ENCODE data around the gene ZHX3.

DNA sequence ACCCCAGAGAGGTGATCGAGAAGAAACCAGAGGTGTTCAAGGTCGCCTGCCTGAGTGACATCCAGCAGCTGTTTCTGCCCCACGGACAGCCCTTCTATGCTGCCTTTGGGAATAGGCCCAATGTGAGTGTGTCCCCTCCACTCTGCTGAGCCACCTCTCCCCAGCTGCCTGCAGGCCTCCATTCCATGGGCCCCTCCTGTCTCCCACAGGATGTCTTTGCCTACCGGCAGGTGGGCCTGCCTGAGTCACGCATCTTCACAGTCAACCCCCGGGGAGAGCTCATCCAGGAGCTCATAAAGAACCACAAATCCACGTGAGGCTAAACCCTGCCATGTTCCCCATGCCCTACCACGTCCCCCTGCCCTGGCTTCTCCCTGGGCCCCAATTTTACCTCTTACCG lies 40.7 kb upstream of the ZHX3 start:
- TF ChIP-seq IRF1 (CRISPR knock-in tag; IDR thresholded peaks at IDR 0.05) (no peak), GABPB1 (CRISPR knock-in tag; IDR thresholded peaks at IDR 0.05) (no peak), ZNF121 (CRISPR knock-in tag; IDR thresholded peaks at IDR 0.05) (no peak), CTCF (IDR thresholded peaks at IDR 0.05) (no peak), MLX (CRISPR knock-in tag; IDR thresholded peaks at IDR 0.05) (no peak), TEAD4 (CRISPR knock-in tag; IDR thresholded peaks at IDR 0.05) (no peak)

Measured in WTC11 (cell line).